Astrocyte of the hippocampus (primary cell): Measurements from ENCODE around the gene FTO.

Experiments
- DNase-seq: peaks from one replicate; pipeline ENCODE4 v3.0.0; 2011; ENCODE audit warnings: low read depth, low spot score

Gene FTO

DNA sequence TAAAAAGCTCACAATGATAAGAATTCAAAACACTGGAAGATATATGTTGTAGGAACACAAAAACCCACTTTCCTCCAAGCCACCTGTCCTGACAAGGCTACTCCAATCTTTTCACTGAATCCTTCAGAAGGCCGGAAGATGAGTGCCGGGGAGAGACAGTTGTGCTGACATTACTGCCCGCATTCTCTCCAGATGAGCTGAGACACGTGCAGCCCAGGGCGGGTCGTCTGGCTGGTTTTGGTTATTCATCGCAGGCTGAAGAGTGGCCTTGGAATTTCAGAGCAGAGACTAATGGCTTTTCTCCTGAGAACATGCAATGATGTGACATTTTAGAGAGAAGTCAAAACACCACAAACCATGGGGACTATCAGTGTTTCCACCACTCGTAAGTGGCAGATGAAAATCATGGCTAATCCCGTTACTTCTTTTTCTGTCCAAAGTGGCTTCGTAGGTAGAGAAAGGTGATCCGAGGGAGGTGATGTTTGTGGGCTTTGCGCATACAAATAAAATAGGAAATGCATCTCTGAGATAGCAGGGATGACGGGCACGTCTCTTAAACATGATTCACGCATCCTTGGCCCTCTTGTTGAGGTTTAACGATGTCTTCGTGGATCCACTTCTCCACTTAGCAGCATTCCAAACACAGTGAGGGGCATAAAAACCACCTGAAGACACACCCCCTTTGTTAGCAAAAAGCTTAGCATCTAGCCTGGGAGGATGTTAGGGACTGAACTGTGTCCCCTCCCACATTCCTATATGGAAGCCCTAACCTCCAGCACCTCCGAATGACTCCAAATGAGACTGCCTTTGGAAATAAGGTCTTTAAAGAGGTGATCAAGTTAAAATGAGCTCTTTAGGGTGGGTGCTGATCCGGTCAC, 448.6 kb downstream of the FTO start:
- no peak for DNase-seq

DNA sequence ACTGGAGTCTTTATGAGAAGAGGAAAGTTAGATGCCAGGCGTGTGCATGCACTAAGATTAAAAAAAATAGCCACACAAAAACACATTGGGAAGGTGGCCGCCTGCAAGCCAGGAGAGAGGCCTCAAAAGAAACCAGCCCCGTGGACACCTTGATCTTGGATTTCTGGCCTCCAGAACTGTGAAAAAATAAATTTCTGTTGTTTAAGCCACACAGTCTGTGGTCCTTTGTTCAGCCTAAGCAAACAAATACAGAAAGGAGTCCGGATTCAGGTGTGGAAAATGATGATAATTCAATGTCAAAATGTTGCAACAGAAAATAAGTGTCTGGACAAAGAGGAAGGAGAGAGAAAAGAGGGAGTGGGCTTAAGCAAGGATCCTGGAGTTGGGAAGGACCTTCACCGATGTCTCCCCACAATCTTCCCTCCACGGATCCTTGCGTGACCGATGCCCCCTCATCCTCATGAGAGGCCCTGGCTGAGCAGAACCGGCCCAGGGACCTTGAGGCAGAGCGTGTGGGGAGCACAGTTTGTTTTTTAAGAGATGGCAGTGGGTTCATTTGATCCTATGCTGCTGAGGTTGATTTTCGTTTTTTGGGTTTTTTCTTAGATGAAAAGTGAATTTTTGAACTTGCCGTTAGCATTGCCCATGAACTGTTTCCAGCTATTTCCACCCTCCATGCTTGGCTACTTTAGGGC, 449.4 kb downstream of the FTO start:
- DNase-seq = no peak

DNA sequence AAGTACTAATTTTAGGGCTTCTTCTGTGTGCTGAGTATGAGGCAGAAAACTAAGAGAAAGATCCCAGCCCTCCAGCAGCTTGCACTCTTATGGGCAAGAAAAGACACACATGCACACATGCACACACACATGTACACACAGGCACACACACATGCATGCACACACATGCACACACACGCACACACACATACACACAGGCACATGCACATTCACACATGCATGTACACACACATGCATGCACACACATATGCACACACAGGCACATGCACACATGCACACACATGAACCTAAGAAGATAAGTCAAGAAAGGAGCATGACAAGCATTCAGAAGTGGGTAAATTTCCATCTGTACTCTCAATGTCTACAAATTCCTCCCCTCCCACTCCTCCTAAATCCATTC, 452.4 kb downstream of the FTO start:
- DNase-seq = no peak

DNA sequence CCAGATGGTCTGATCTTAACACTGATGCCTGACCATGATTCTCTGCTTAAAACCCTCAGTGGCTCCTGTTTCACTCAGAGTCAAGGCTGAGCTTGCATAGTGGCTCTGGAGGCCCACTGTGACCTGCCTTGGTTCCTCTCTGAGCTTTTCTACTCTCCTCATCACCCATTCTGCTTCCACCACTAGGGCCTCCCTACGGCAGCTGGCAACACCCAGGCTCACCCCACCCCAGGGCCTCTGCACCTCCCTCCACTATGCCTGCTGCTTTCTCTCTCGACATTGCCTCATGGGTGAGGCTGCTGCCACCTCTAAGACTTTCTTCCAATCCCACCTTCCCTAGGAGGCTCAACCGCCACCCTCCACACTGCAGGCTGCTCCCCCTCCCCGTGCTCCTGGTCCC, 455.0 kb downstream of the FTO start:
- DNase-seq = no peak

DNA sequence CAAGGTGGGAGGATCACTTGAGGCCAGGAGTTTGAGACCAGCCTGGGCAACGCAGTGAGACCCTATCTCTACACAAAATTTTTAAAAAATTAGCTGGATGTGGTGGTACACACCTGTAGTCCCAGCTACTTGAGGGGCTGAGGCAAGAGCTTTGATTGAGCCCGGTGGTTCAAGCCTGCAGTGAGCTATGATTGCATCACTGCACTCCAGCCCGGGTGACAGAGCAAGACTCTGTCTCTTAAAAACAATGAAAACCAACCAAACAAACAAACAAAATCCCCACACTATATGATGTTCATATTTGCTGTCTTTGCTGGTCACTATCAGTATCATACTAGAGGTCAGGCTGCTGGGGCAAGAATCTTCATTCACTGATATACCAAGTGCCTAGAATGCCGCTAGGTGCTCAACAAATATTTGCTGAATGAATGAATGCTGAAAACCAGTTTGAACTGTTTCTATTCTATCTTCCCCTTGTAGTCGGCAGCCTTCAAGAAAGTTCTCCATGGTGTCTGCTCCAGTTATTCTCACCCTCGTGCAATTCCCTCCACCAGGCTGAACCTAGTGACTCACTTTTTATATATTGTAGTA, 455.6 kb downstream of the FTO start:
- no peak for DNase-seq

DNA sequence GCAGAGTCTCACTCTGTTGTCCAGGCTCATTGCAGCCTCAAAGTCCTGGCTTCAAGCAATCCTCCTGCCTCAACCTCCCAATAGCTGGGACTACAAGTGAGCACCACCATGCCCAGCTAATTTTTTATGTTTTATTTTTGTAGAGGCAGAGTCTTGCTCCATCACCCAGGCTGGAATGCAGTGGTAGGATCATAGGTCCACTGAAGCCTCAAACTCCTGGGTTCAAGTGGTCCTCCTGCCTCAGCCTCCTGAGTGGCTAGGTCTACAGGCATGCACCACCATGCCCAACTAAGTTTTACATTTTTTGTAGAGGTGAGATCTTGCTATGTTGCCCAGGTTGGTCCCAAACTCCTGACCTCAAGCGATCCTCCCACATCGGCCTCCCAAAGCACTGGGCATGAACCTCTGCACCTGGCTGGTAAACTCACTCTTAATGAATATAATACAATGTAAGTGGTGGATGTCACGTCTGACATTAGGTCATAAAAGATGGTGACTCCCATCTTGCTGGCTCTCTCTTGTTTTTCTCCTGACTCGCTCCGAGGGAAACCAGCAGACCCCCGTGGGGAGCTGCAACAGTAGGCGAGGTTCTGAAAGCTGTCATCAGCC, 456.4 kb downstream of the FTO start:
- no peak for DNase-seq

DNA sequence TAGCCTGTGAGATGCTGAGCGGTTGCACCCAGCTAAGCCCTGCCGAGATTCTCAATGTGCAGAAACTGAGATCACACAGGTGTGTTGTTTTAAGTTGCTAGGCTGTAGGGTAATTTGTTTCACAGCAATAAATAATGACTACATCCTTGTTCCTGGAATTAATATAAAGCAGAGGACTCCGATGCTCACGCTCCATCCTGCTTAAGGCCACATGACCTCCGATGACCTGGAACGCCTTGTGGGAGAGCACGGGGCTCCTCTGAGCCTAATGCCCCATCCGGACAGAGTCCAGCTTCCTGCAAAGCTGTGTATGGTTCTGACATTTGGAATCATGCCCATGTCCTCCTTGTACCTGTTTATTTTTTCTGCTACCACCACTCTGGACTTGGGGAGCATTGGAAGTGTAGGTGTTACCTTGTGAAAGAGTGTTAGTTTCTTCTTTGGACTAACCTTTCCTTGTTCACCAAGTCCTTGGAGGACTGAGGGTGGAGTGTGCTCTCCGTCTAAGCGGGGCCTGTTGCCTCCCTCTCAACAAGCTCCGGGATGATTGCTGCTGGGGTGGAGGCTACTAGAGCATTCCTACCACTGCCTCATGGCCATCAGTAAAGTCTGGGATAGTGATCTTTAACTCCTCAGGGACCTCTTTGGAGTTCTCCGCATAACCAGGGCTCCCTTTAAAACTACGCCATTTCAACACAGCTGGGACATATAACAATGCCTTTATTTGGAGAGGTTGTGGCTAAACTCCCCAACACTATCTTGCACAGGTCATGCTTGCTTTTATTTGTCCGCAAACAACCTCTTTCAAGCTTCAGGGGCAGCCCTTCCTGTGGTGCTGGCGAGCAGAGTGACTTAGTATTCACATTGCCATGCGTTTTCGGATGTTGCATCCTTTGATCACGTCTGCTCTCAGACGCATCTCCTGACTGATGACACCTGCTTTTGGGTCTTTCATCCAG, 457.3 kb downstream of the FTO start:
- no peak for DNase-seq

DNA sequence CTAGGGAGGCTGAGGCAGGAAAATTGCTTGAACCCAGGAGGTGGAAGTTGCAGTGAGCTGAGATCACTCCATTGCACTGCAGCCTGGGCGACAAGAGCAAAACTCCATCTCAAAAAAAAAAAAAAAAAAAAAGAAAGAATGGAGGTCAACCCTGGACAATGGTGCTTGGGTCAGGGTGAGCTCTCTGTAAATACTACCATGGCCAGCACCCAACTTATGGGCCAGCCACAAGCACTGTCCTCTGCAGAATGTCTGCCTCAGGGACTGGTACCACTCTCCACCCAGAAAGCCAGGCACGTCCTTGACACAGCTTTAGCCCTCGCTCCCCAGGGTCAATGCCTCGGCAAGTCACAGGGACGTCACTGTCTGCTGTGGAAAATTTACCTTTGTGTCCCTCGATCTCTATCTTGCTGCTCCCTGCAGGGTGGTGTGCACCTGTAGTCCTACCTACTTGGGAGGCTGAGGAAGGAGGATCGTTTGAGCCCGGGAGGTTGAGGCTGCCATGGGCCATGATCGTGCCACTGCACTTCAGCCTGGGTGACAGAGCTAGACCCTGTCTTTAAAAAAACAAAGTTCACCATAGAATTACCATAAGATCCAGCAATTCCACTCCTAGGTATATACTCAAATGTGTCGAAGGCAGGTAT, 459.4 kb downstream of the FTO start:
- DNase-seq = no peak

DNA sequence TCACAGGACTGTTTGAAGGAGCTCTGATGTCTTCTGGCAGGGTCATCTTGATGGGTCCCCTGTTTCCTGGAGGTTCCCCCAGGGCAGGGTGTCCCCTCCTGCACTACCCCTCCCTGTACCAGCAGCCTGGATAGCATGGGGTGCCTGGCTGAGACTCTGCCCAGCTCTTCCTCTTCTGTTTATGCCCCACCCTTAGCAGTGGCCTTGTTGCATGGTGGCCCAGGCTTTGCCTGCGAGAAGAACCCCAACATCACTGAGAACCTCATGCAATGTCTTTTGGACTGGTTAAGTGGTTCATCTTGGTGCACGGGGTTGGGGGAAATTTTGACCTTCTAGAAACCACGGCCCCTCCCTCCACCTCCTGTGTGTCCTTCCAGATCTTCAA, 460.8 kb downstream of the FTO start:
- no peak for DNase-seq

DNA sequence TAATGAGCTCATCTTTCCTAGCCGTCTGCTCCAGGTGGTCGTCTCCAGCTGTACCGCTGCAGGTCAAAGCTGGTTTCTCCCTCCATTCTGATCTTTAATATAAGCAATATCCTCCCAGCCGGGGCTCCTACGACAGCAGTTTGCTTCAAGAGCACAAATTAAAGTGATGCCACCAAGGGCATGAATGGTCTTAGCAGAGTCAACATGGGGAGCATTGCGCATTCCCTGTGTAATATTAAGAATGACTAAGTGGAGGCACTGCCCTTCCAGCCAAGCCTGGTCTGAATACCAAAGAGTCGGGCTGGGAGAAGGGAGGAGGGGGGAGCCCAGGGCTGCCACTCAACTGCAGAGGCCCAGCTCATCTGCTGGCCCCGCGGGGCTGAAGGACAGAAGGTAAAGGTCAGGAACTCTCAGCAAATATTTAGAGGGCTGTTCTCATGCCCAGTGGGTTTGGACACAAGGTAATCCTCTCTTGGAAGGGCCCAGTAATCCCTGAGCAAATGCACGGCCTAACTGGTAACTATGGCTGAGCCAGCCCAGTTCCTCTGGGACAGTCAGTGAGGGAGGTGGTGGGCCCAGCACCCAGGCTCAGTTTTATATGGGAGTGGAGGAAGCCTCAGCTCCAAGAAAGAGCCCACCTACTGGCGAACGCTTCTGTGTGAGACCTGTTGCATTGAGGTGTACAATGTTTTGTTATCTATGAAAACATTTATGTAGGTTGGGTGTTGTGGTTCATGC, 461.4 kb downstream of the FTO start:
- no peak for DNase-seq

DNA sequence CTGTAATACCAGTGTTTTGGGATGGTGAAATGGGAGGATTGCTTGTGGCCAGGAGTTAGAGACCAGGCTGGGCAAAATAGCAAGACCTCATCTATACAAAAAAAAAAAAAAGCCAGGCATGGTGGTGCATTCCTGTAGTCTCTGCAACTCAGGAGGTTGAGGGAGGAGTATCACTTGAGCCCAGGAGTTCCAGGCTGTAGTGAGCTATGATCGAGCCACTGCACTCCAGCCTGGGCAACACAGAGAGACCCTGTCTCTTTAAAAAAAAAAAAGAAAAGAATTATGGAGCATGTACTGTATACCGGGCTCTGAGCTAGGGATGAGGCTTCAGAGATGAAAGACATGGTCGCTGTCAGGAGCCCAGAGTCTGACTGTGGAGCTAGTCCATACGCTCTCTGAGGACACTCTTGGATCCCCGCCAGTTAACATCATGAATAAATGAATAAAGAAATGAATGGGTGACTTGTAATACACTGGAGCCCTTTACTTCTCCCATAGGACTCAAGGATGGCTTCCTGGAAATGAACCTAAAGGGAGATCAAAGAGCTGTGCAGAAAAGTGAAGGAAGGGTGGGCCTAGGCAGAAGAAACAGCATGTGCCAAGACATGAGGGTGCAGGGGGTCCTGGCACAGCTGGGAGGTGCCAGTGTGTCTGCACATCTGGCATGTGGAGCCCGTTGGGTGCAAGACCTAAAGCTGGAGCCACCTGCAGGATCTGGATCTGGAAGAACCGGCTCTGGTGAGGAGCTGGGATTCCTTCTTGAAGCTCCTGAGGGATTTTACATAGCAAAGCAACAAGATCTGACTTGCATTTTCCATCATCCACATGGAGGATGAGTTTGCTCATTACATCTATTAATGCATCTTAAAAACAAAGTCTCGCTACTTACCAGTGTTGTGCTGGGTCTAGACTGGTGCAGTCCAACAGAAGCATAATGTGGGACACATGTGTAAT, 462.2 kb downstream of the FTO start:
- DNase-seq = no peak

DNA sequence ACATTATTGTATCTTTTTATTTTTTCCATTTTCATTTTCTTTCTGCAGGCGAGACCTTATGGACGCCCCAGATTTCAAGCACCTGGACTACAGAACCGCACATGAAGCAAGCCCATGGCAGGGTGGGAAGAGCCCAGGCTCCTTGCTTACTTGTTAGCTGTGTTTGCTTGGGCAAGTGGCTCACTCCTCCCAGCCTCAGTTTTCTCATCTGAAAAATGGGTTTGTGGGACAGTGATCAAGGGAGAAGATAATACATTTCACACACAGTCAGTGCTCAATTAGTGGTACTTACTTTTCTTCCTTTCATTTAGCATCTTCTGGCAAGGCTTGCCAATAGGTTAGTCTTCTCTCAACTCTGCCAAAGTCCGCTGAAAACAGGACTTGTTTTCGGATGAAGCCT, 465.2 kb downstream of the FTO start:
- DNase-seq = no peak

DNA sequence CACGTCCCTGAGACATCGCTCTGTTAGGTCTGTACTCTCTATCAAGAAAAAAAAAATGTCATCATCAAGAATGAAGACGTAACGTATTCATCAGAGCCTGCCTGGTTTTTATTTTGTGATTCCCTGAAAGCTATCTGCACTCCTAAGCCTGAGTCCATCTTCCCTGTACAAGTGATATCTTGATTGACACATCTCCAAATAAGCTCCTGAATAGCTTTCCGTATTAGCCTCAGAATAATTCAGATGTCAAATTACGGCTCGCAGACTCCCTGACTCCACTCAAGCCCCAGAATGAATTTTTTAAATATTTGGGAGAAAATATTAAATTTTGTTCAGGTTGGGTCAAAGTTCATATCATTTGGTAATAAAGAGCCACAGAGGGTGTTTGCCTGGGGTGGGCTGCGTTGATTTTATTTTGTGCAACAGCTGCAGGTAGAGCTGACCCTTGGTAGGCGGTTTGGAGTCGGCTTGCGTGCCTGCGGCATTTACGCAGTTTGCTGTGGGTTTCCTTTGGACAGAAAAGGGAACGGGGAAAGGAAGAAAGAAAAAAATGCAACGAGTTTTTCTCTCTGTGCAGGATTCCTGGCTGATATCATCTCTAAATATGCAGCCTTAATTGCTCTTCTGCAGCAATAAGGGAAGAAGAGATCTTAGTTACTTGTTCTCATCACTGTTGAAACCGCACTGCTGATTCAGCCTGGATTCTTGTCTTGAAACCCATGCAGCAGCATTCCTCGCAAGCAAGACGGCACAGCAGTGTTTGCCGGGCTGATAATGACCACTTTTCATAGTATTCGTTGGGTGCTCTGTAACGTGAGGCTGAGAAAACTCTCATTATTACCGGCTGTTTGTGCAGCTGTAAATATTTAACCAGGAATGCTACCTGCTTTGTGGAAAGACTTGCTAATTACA, 467.9 kb downstream of the FTO start:
- peak; percentile 82 for DNase-seq

DNA sequence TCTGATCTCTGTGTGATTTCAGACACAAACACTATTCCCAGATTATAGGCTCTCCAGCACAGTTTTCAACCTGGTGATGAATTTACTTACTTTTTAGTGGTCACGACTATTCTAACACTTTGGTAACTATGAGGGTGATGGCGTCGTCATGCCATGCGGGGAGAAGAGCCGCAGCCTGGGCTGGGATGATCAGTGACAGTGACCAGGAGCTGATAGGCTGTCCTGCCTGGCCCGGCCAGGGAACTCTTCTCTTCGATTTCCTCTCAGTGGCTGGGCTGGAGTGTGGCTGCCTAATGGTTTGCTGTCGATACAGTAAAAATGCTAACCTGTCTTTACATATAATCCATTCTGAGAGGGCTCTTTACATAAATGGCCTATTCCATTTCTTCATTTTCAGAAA, 469.5 kb downstream of the FTO start:
- no peak for DNase-seq

DNA sequence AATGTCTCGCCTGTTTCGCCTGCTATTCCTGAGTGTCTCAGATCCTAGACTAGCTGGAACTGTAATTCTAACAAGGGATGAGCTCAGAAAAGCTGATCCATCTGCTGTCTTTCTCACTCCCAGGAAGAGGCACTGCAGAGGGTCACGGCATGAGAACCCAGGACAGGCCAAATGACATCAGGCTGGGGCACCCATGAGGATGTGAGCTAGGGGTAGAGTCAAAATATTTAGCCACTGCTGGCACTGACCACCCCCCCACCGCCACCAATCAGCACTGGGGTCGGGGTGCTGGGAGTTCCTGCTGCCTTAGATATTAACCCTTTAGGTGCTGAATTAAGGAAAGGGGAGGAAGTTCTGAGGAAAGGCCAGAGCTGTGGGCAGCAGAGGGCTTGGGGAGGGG, 470.2 kb downstream of the FTO start:
- DNase-seq = no peak

DNA sequence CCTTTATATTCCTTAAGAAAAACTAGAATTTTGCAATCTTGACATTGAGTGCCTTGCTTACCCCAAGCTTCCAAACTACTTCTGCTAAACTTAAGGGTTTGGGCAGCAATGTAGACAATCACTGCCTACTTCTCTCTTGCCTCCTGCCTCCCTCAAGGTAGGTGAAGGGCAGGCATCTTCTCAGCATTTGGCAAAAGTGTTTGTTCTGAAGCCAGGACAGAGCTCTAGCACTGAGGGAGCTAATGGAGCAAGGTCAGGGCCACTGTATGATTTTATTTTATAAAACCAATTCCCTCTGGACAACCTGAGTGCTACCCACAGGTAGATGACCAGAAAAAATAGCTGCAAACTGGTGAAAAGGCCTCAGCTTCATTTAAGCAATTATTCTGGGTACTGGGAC, 470.8 kb downstream of the FTO start:
- no peak for DNase-seq

DNA sequence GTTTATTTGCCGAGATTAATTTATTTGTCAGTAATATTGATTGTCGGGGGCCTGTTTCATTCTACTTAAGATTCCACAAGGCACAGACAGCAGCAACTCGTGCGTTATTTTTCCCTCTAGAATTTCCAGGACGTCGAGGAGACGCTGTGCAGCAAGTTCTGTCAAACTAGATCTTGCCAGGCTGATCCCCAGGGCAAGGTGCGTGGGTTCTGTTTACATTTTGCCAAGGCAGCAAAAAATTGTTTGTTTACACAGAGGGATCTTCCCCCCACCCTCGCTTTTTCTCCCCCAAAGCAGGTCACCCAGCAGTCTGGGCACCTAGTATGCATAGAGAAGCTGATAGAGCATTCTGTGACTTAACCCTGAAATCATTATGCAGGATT, 471.2 kb downstream of the FTO start:
- DNase-seq = no peak
